DMS153 treated with DMSO at 0.1 percent for 48 hours (cell line): ENCODE measurements around the gene IER5.

ENCODE experiments used
- DNase-seq: peaks from one replicate; lab custom pipeline; 2025; ENCODE audit not compliant: unreplicated experiment; lab: John Stamatoyannopoulos, UW

IER5 gene

DNA sequence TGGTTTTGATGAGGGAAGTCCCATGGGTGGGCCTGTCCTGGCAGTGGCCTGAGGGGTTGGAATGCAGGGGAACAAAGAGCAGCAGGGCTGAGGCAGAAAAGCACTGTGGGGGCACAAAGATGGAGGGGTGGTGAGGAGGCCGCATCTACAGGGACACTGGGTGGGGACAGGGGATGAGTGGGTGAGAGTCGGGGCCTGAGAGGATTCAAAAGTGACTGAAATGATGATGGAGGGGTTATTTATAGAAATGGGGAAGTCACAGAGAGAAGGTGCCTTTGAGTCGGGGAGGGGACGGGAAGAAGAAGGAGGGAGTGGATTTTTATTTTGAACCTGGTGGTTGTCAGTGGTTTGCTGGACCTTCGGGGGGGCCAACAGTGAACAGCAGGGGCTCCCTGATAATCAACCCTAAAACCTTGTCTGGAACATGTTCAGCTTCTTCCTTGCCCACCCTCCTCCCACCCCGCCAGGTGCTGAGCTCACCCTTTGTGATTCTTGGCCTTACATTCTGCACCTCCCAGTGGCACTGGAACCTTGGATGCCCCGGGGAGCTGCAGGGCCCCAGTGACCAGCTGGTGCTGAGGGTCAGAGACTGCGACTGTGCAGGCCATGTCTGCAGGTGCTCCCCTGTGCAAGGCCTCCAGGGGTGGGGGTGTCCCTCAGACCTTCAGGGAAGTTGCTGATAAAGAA, 42.9 kb downstream of the IER5 start:
- DNase-seq: no peak

DNA sequence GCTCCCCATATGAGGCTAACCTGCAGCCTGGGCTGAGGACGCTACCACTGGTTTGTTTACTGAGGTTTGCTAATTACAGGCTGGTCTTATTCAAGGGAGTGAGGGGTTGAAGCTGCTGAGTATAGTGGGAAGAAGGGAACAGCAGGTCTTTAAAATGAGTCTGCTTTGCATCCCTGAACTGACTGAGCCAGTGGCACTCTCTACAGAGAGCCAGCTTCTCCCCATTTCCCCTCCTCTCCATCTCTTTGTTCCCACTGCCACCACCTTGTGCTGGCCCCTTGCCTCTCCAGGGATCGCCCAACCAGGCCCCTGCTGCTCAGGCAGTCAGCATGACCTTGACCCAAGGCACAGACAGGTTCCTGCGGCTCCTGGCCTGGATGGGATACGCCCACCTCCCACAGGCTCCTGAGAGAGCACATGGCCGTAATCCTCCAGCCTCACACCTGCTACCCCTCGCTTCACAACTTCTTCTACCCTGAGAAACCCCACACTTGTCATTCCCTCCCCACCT, 45.0 kb downstream of the IER5 start:
- DNase-seq: no peak

- no peak for DNase-seq
Measured at GRCh38 chr1:181133969-181134418, 45.5 kb downstream of the IER5 start.

DNA sequence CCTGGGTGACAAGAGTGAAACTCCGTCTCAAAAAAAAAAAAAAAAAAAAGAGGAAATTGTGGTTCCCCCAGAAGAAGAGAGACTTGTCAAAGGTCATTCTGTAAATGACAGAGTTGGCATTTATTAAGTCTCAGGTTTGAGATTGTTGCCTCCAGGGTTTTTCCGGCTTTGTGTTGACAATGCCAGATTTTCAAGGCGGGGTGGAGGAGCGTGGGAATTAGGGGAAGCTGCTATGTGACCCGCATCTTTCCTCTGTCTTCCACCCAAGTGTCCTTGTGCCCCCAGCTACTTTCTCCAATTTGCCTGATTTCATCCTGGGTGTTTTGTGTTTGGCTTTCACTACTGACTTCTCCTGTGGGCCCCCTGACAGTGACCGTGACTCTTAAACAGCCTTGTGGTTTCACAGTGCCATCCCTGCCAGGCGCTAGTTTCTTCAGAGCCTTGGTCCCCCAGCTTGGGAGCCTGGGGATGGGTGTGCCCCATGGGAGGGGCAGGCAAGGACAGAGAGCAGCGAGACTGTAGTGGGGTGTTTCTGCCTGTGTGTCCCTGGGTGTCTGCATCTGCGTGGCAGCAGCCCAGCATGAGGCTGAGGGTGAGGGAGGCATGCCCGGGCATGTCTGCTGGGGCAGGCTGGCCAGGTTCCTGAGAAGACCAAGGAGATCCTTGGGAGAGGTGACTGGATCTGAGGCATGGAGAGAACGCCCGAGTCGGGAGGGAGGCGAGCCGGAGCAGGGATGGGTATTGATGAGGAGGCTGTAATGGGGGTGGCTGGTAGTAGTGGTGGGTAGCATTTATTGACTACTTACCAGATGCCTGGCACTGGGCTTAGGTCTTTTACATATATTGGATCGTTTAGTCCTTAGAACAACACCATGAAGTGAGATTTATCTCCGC, 46.3 kb downstream of the IER5 start:
- no peak for DNase-seq

DNA sequence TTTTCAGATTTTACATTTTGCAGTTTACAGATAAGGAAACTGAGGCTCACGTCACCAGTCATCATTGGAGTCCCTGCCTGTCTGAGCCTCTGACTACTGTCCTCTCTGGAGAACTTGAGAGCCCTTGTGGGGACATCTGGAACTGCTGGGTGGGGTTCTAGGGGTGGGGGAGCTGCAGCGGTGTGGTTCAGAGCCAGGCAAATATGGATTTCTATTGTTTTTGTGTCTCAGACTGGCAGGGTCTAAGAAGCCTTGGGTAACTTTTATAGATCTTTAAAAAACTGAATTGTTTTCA, 46.9 kb downstream of the IER5 start:
- DNase-seq: no peak

DNA sequence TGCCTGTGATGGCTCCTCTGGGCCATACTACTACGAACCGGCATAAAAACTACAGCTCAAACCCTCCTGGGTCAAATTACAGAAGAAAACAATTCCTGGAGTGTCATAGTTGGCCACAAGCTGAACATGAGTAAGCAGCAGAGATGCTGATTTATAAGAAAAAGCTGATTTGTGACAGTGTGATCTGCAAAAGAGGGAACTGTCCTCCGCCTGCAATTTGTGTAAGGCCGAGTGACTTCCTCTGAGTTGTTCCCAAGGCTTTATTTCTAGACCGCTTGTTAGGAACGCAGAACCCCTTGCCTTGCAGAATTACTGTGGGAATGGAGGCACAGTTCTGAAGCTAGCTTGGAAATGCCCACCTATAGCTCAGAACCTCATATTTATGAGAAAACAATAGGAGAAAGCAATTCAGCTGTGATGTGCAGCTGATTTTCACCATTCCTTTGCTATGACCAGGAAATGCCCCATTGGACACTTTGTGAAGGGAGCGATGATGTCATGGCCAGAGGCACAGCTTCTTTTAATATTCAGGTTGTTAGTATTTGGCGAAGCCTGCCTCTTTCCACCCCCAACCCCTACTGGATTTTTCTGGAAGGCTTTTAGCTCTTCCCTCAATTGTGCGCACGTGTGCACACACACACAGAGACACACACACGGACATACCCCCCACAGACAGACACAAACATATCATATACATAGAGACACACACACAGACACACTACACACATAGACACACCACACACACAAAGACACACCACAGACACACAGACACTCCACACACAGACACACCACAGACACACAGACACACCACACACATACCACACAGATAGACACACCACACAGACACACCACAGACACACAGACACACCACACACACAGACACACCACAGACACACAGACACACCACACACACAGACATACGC, 47.6 kb downstream of the IER5 start:
- DNase-seq: no peak

- DNase-seq: no peak
Measured at GRCh38 chr1:181136738-181137122, 48.2 kb downstream of the IER5 start.

GRCh38 chr1:181137217-181137743, 48.8 kb downstream of the IER5 start:
- no peak for DNase-seq

DNA sequence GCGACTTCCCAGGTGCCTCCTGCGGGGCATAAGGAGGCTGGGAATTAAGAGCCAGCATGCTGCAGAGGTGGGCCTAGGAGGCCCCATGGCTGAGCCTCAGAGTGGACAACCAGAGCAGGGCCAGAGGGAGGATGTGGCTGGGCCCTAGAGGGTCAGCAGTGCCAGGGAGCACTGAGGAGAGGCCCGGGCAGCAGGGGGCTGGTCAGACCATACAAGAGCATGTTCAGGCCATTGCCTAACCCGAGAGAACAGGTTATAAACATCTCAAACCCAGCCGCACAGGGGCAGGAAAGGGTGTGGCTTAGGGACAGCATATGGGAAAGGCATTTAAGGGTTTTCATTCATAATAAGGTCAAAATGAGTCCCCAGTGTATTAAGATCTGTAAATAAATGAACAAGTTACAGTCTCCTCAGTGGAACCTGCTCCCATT, 51.1 kb downstream of the IER5 start:
- DNase-seq: peak; percentile 35

- no peak for DNase-seq
Measured at GRCh38 chr1:181140398-181140797, 51.9 kb downstream of the IER5 start.

- no peak for DNase-seq
Measured at GRCh38 chr1:181140891-181141290, 52.4 kb downstream of the IER5 start.

GRCh38 chr1:181141431-181141910, 53.0 kb downstream of the IER5 start:
- no peak for DNase-seq
